GM21381 (cell line): ENCODE data around the gene ADAMTS10.
"Not testable (repeated sequence)": the region's sequence is repeated elsewhere in the genome, so short reads cannot be mapped to it uniquely, and the experiment has no call there.

ENCODE experiments used
- ATAC-seq: cut with Tn5 transposase; IDR thresholded peaks from one replicate; pipeline ENCODE4 v1.9.1; 2021; ENCODE audit warnings: mild to moderate bottlenecking, moderate library complexity; ENCODE audit not compliant: unreplicated experiment

ADAMTS10 gene

GRCh38 chr19:8629184-8629583, 18.7 kb upstream of the ADAMTS10 start:
- ATAC-seq: no peak

- ATAC-seq: no peak
These were observed 16.3 kb upstream of the ADAMTS10 start for GRCh38 chr19:8626842-8627241.

- ATAC-seq: not testable (repeated sequence)
These were observed 12.4 kb upstream of the ADAMTS10 start for GRCh38 chr19:8622886-8623285.

- no peak for ATAC-seq
These were observed 8.2 kb upstream of the ADAMTS10 start for GRCh38 chr19:8618751-8619150.

- no peak for ATAC-seq
These were observed 7.5 kb upstream of the ADAMTS10 start for GRCh38 chr19:8617984-8618383.

- not testable (repeated sequence) for ATAC-seq
These were observed 6.8 kb upstream of the ADAMTS10 start for GRCh38 chr19:8617325-8617724.

GRCh38 chr19:8616861-8617260, 6.3 kb upstream of the ADAMTS10 start:
- ATAC-seq: no peak

- ATAC-seq: no peak
These were observed 5.5 kb upstream of the ADAMTS10 start for GRCh38 chr19:8615813-8616596.

- no peak for ATAC-seq
These were observed 4.5 kb upstream of the ADAMTS10 start for GRCh38 chr19:8615024-8615423.

GRCh38 chr19:8614455-8614854, 3.9 kb upstream of the ADAMTS10 start:
- no peak for ATAC-seq

- ATAC-seq: no peak
These were observed 2.3 kb upstream of the ADAMTS10 start for GRCh38 chr19:8612807-8613171.

- ATAC-seq: no peak
These were observed 1.6 kb upstream of the ADAMTS10 start for GRCh38 chr19:8611877-8612806.

- no peak for ATAC-seq
These were observed 919 bp upstream of the ADAMTS10 start for GRCh38 chr19:8611391-8611876.

GRCh38 chr19:8610936-8611300, 403 bp upstream of the ADAMTS10 start:
- no peak for ATAC-seq

GRCh38 chr19:8609279-8610040, 1.1 kb downstream of the ADAMTS10 start:
- ATAC-seq: no peak

- ATAC-seq: no peak
These were observed 1.6 kb downstream of the ADAMTS10 start for GRCh38 chr19:8608941-8609278.

GRCh38 chr19:8607386-8607785, 3.1 kb downstream of the ADAMTS10 start:
- no peak for ATAC-seq

GRCh38 chr19:8605514-8605913, 5.0 kb downstream of the ADAMTS10 start:
- no peak for ATAC-seq

- ATAC-seq: no peak
These were observed 8.7 kb downstream of the ADAMTS10 start for GRCh38 chr19:8601796-8602195.

GRCh38 chr19:8600816-8601215, 9.7 kb downstream of the ADAMTS10 start:
- no peak for ATAC-seq

- ATAC-seq: no peak
These were observed 10.5 kb downstream of the ADAMTS10 start for GRCh38 chr19:8600064-8600463.
